Breast epithelium (tissue), 4 donors: ENCODE results near the gene CSRNP3. TPM values are rescaled to one million over a fixed set of nuclear protein-coding genes. Genes with fewer than 3 reads are reported as not detected.

Experiments used
- DNase-seq, 2 donors: peaks; one replicate each; pipeline ENCODE4 v3.0.0-alpha.2; 2019; ENCODE audit warnings: low spot score in 2 of 2
- H3K27ac ChIP-seq, 2 donors: fragments of 200-600 bp; sonication (generic) in 1 of 2; one replicate each; pipeline ENCODE4 v1.5.1; 2016 to 2019; ENCODE audit warnings: mild to moderate bottlenecking in 1 of 2
- H3K27me3 ChIP-seq, 2 donors: fragments of 200-600 bp; sonication (generic) in 1 of 2; one replicate each; pipeline versions ENCODE4 v1.5.1 to v1.6.0; 2017 to 2019; ENCODE audit warnings: control low read depth in 1 of 2, mild to moderate bottlenecking in 1 of 2
- H3K36me3 ChIP-seq: fragments of 200-600 bp; one replicate; pipeline ENCODE4 v1.5.1; 2019
- H3K4me1 ChIP-seq, 2 donors: fragments of 200-600 bp; sonication (generic); one replicate each; pipeline ENCODE4 v1.5.1; 2016 to 2019; ENCODE audit warnings: control low read depth in 1 of 2
- H3K4me3 ChIP-seq, 3 donors: fragments of 200-600 bp; sonication (generic); 1 replicate in 2 of 3; 2 replicates in 1 of 3; pipeline ENCODE4 v1.5.1; 2016 to 2019; ENCODE audit warnings: mild to moderate bottlenecking in 3 of 3, moderate library complexity in 2 of 3
- H3K9me3 ChIP-seq, 2 donors: fragments of 200-600 bp; sonication (generic) in 1 of 2; one replicate each; pipeline ENCODE4 v1.5.1; 2016 to 2019; ENCODE audit warnings: control low read depth in 1 of 2
- POLR2A ChIP-seq: fragments of 450-650 bp; IDR thresholded peaks from one replicate; pipeline ENCODE4 v1.6.1; 2016; ENCODE audit warnings: antibody characterized with exemption, mild to moderate bottlenecking, moderate library complexity
- POLR2AphosphoS5 ChIP-seq, 3 donors: sonication (generic); formaldehyde crosslinking; IDR thresholded peaks; one replicate each; pipeline ENCODE4 v1.6.1; 2017; ENCODE audit warnings: antibody characterized with exemption in 3 of 3
- intact Hi-C: fragments of 100-400 bp; cut with DNase I; formaldehyde crosslinking; loops from one replicate; pipeline ENCODE4 v1.15.1; 2023; ENCODE audit warnings: low total_unique reads
- total RNA-seq, 3 donors: library from RNA; depleted of rRNA; stranded (reverse); fragments of >200 nt; gene quantifications; one replicate each; pipeline ENCODE4 v1.1.0, GENCODE V29; 2016
- TF ChIP-seq, protein P1 (sequence below), 3 donors: fragments of 450-650 bp; IDR thresholded peaks; one replicate each; pipeline ENCODE4 v1.5.1; 2016 to 2017; ENCODE audit warnings: antibody characterized with exemption in 3 of 3, mild to moderate bottlenecking in 3 of 3, moderate library complexity in 3 of 3

The CSRNP3 gene
- total RNA-seq, 3 donors from 2014 or later, result 1.4 to 10.0 (median 2.0) TPM

DNA sequence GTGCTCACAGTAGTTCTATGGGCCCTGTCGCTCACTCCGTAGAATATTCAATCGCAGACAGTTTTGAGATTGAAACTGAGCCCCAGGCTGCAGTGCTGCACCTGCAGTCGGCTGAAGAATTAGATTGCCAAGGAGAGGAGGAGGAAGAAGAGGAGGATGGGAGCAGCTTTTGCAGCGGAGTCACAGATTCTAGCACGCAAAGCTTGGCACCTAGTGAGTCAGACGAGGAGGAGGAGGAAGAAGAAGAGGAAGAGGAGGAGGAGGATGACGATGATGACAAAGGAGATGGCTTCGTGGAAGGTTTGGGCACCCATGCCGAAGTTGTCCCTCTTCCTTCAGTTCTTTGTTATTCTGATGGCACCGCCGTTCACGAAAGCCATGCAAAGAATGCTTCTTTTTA, 209.4 kb downstream of the CSRNP3 start:
- no peaks in the 10 kb centered on the region for H3K27me3 ChIP-seq
- no peaks in the 10 kb centered on the region for H3K36me3 ChIP-seq
- no peak overlapping the region for H3K27ac ChIP-seq
- no peak for DNase-seq
- H3K9me3 ChIP-seq, result no peaks in the 10 kb centered on the region
- no peak overlapping the region for H3K4me3 ChIP-seq
- no peaks in the 10 kb centered on the region for H3K4me1 ChIP-seq
- intact Hi-C loops, result no loop called here
- no peak for TF ChIP-seq POLR2AphosphoS5 (IDR thresholded peaks at IDR 0.05)

DNA sequence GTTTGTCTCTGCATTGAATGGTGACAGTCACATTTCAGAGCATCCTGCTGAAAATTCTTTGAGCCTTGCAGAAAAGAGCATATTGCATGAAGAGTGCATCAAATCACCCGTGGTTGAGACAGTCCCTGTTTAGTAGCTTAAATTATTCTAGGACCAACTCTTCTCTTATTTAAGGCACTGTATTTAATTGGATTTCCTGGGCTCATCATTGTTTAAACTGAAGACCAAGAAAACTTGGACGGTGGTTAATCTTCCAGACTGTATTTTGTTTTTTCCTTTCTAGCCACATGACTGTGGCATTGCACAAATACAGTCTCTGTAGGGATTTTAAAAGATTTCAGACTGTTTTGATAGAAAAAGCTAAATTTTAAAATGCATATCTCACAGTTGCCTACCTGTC, 210.1 kb downstream of the CSRNP3 start:
- Histone ChIP-seq H3K27ac (no peak overlapping the region), H3K4me3 (no peak overlapping the region), H3K9me3 (no peaks in the 10 kb centered on the region), H3K27me3 (no peaks in the 10 kb centered on the region), H3K36me3 (no peaks in the 10 kb centered on the region), H3K4me1 (no peaks in the 10 kb centered on the region)
- no peak for DNase-seq
- intact Hi-C loops, result no loop called here
- TF ChIP-seq, protein P1, sequence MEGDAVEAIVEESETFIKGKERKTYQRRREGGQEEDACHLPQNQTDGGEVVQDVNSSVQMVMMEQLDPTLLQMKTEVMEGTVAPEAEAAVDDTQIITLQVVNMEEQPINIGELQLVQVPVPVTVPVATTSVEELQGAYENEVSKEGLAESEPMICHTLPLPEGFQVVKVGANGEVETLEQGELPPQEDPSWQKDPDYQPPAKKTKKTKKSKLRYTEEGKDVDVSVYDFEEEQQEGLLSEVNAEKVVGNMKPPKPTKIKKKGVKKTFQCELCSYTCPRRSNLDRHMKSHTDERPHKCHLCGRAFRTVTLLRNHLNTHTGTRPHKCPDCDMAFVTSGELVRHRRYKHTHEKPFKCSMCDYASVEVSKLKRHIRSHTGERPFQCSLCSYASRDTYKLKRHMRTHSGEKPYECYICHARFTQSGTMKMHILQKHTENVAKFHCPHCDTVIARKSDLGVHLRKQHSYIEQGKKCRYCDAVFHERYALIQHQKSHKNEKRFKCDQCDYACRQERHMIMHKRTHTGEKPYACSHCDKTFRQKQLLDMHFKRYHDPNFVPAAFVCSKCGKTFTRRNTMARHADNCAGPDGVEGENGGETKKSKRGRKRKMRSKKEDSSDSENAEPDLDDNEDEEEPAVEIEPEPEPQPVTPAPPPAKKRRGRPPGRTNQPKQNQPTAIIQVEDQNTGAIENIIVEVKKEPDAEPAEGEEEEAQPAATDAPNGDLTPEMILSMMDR (IDR thresholded peaks at IDR 0.05), result no peak
- no peak for TF ChIP-seq POLR2A
- TF ChIP-seq POLR2AphosphoS5 (IDR thresholded peaks at IDR 0.05), result no peak

DNA sequence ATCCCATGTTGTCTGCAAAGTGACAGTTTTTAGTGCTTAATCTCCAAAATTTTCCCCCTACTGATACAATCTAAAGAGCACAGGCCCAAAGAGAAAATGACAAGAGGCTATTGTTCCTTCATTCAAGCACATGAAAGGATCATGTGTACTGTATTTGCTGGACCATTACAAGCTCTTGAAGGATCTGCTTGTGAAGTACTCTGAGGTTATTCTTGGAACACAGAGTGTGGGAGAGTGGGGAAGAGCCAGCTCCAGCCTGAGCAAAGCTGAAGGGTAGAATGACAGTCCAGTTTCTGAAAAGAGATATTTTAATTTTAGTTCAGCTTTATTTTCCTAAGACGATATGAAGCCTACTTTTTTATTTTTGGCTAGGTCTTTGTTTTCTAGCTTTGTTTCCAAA, 212.3 kb downstream of the CSRNP3 start:
- Histone ChIP-seq H3K9me3 (no peaks in the 10 kb centered on the region), H3K27ac (peak overlapping the region in 1 of 2 donors; percentile 12), H3K36me3 (no peaks in the 10 kb centered on the region), H3K4me3 (no peak overlapping the region), H3K4me1 (no peaks in the 10 kb centered on the region), H3K27me3 (no peaks in the 10 kb centered on the region)
- TF ChIP-seq POLR2A (no peak), POLR2AphosphoS5 (IDR thresholded peaks at IDR 0.05) (no peak)
- TF ChIP-seq, protein P1 (IDR thresholded peaks at IDR 0.05), result no peak
- intact Hi-C loops, result no loop called here
- no peak for DNase-seq

DNA sequence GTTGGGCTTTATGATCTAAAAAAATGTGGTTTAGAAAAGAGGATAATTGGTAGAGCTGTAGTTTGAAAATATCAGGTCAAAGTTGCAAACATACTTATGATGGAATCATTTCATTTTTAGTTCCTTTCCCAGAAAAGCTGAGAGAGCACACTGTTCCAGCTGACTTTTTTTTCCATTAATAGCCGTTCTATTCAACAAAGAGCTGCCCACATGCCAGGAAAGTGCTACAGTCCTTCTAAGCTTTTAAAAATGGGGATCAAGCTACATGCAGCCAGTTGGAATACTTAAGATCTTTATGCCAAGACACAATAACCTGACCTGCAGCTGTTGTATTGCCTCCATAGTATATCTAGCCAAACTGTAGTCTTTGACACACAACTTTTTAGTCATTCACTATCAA, 213.0 kb downstream of the CSRNP3 start:
- H3K36me3 ChIP-seq, result no peaks in the 10 kb centered on the region
- no peak for TF ChIP-seq POLR2AphosphoS5 (IDR thresholded peaks at IDR 0.05)
- TF ChIP-seq, protein P1 (IDR thresholded peaks at IDR 0.05), result no peak
- TF ChIP-seq POLR2A, result no peak
- H3K9me3 ChIP-seq, result no peaks in the 10 kb centered on the region
- no peak for DNase-seq
- H3K4me1 ChIP-seq, result no peaks in the 10 kb centered on the region
- H3K27me3 ChIP-seq, result no peaks in the 10 kb centered on the region
- no peak overlapping the region for H3K4me3 ChIP-seq
- intact Hi-C loops, result no loop called here
- peak overlapping the region; percentile 0 to 12 for H3K27ac ChIP-seq

DNA sequence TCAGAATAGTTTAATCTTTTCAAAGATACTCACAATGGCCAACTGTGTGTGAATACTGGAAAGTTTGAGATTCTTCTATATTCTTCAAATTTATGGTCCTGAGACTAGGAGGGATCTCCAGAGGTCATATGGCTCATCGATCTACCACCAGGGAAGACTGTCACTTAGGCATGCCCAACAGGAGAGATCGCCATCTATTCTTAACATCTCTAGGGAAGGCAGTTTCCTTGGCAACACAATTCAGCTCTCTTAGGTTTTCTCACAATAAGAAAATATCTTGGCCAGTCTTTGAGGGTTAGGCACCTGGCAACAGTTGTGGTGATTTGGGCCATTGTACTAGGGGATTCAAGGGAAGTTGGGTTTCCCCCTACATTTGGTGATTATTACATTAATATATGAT, 217.3 kb downstream of the CSRNP3 start:
- H3K27me3 ChIP-seq, result no peaks in the 10 kb centered on the region
- no peak for DNase-seq
- H3K4me3 ChIP-seq, result no peak overlapping the region
- intact Hi-C loops, result no loop called here
- no peaks in the 10 kb centered on the region for H3K9me3 ChIP-seq
- TF ChIP-seq POLR2A (no peak), POLR2AphosphoS5 (IDR thresholded peaks at IDR 0.05) (no peak)
- TF ChIP-seq, protein P1 (IDR thresholded peaks at IDR 0.05), result no peak
- no peak overlapping the region for H3K27ac ChIP-seq
- H3K36me3 ChIP-seq, result no peaks in the 10 kb centered on the region
- no peaks in the 10 kb centered on the region for H3K4me1 ChIP-seq

DNA sequence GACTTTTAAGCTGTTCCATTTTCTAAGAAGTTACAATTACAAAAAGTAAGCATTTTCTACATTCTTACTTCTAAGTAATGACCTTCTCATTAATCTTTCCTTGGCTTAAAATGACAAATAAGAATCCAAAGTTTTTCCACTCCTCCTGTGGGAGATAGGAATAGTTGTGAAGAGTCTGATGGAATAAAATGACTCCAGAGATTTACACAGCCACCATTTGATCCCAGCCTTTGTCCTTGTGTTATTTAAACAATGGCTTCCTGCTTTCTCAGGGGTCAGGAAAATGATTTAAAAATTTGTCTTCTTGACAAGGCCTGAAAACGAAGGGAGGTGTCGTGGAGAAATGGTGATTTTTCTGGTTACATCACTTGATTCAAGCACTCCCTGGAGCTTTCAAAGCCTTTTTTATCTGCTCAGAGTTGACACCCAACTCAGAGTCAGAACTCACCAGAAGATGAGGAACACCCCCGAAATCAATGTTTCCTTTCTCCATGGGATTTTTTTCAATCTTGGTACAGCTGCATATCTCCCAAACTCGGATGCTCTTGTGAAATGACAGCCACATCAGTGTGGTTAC, 218.0 kb downstream of the CSRNP3 start:
- TF ChIP-seq, protein P1 (IDR thresholded peaks at IDR 0.05), result no peak
- TF ChIP-seq POLR2AphosphoS5 (IDR thresholded peaks at IDR 0.05) (no peak), POLR2A (no peak)
- no peak for DNase-seq
- H3K36me3 ChIP-seq, result no peaks in the 10 kb centered on the region
- no peaks in the 10 kb centered on the region for H3K4me1 ChIP-seq
- no peaks in the 10 kb centered on the region for H3K9me3 ChIP-seq
- H3K27ac ChIP-seq, result no peak overlapping the region
- H3K27me3 ChIP-seq, result no peaks in the 10 kb centered on the region
- intact Hi-C loops, result no loop called here
- no peak overlapping the region for H3K4me3 ChIP-seq
